SK-N-SH treated with all-trans-retinoic acid at 6 μM for 48 hours (cell line): ENCODE data around the gene RGN.

Experiments
- ARNTL ChIP-seq: fragments of 450-650 bp; formaldehyde crosslinking; IDR thresholded peaks from 2 replicates; pipeline ENCODE4 v1.5.0; 2020; ENCODE audit warnings: low read depth, mild to moderate bottlenecking, moderate library complexity, borderline replicate concordance
- ESRRG ChIP-seq: fragments of 250-450 bp; sonication (Bioruptor Pico); IDR thresholded peaks from 2 replicates; pipeline ENCODE4 v1.6.1; 2021; ENCODE audit warnings: mild to moderate bottlenecking
- ISL1 ChIP-seq: fragments of 250-450 bp; sonication (Bioruptor Pico); IDR thresholded peaks from 2 replicates; pipeline ENCODE4 v2.1.2; 2022; ENCODE audit warnings: mild to moderate bottlenecking, moderate library complexity
- OSR1 ChIP-seq: fragments of 250-450 bp; sonication (Bioruptor Pico); IDR thresholded peaks from 2 replicates; pipeline ENCODE4 v1.8.0; 2022; ENCODE audit warnings: moderate library complexity, mild to moderate bottlenecking, inconsistent platforms
- RARB ChIP-seq: fragments of 250-450 bp; sonication (Bioruptor Pico); IDR thresholded peaks from 2 replicates; pipeline ENCODE4 v1.8.0; 2021; ENCODE audit warnings: mild to moderate bottlenecking, moderate library complexity
- SNAI2 ChIP-seq: fragments of 250-450 bp; sonication (Bioruptor Pico); IDR thresholded peaks from 2 replicates; pipeline ENCODE4 v1.5.0; 2020; ENCODE audit warnings: mild to moderate bottlenecking, moderate library complexity
- TOX ChIP-seq: fragments of 250-450 bp; sonication (Bioruptor Pico); IDR thresholded peaks from 2 replicates; pipeline ENCODE4 v1.8.0; 2021; ENCODE audit warnings: mild to moderate bottlenecking, moderate library complexity, borderline replicate concordance
- ZFP3 ChIP-seq: fragments of 250-450 bp; sonication (Bioruptor Pico); IDR thresholded peaks from 2 replicates; pipeline ENCODE4 v1.5.0; 2020; ENCODE audit warnings: mild to moderate bottlenecking, moderate library complexity
- ZFP30 ChIP-seq: fragments of 450-650 bp; formaldehyde crosslinking; IDR thresholded peaks from 2 replicates; pipeline ENCODE4 v1.5.0; 2022; ENCODE audit warnings: mild to moderate bottlenecking, moderate library complexity
- TF ChIP-seq, protein P1 (sequence below): fragments of 250-450 bp; sonication (Bioruptor Pico); IDR thresholded peaks from 2 replicates; pipeline ENCODE4 v1.8.0; 2020; ENCODE audit warnings: mild to moderate bottlenecking, moderate library complexity, borderline replicate concordance
- TF ChIP-seq, protein P2 (sequence below): fragments of 250-450 bp; sonication (Bioruptor Pico); IDR thresholded peaks from 2 replicates; pipeline ENCODE4 v1.5.1; 2021; ENCODE audit warnings: mild to moderate bottlenecking, moderate library complexity
- TF ChIP-seq, protein P3 (sequence below): fragments of 250-450 bp; sonication (Bioruptor Pico); IDR thresholded peaks from 2 replicates; pipeline ENCODE4 v1.5.1; 2020; ENCODE audit warnings: low read depth, mild to moderate bottlenecking, moderate library complexity
- TF ChIP-seq, protein P4 (sequence below): fragments of 250-450 bp; sonication (Bioruptor Pico); IDR thresholded peaks from 2 replicates; pipeline ENCODE4 v1.5.0; 2020; ENCODE audit warnings: mild to moderate bottlenecking, moderate library complexity

DNA sequence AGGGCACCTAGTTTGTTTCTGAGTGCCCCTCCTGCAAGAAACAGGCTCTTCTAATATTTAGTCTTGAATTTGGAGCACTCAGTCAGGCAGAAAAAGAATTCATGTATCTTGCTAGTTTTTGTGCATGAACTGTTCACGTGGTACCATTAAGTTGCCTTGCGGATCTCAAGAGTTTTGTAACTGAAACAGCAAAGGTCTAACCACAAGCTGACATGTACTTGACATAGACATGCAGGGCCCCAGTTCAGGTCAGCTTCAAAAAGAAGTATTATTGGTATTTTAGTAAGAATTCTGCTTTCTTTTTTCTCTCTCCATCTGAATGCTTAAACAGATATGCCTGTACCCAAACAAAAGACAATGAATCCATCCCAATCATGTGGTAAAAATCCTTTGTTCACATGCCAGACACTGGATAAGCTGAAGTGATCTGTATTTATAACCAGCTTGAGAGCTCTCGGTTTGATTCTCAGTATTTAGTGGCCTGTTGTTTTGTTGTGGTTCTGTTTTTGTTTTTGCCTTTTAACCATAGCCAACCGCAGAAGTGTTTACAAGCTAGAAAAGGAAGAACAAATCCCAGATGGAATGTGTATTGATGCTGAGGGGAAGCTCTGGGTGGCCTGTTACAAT lies 13.0 kb downstream of the RGN start:
- TF ChIP-seq ARNTL (CRISPR knock-in tag) (no peak), ZFP30 (CRISPR knock-in tag) (no peak), TOX (CRISPR knock-in tag) (no peak), ESRRG (CRISPR knock-in tag) (no peak), OSR1 (CRISPR knock-in tag) (no peak), ZFP3 (no peak), SNAI2 (no peak), RARB (no peak), ISL1 (no peak)
- TF ChIP-seq, protein P1, sequence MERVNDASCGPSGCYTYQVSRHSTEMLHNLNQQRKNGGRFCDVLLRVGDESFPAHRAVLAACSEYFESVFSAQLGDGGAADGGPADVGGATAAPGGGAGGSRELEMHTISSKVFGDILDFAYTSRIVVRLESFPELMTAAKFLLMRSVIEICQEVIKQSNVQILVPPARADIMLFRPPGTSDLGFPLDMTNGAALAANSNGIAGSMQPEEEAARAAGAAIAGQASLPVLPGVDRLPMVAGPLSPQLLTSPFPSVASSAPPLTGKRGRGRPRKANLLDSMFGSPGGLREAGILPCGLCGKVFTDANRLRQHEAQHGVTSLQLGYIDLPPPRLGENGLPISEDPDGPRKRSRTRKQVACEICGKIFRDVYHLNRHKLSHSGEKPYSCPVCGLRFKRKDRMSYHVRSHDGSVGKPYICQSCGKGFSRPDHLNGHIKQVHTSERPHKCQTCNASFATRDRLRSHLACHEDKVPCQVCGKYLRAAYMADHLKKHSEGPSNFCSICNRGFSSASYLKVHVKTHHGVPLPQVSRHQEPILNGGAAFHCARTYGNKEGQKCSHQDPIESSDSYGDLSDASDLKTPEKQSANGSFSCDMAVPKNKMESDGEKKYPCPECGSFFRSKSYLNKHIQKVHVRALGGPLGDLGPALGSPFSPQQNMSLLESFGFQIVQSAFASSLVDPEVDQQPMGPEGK (CRISPR knock-in tag) = no peak
- TF ChIP-seq, protein P2, sequence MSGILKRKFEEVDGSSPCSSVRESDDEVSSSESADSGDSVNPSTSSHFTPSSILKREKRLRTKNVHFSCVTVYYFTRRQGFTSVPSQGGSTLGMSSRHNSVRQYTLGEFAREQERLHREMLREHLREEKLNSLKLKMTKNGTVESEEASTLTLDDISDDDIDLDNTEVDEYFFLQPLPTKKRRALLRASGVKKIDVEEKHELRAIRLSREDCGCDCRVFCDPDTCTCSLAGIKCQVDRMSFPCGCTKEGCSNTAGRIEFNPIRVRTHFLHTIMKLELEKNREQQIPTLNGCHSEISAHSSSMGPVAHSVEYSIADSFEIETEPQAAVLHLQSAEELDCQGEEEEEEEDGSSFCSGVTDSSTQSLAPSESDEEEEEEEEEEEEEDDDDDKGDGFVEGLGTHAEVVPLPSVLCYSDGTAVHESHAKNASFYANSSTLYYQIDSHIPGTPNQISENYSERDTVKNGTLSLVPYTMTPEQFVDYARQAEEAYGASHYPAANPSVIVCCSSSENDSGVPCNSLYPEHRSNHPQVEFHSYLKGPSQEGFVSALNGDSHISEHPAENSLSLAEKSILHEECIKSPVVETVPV (CRISPR knock-in tag) = no peak
- TF ChIP-seq, protein P3, sequence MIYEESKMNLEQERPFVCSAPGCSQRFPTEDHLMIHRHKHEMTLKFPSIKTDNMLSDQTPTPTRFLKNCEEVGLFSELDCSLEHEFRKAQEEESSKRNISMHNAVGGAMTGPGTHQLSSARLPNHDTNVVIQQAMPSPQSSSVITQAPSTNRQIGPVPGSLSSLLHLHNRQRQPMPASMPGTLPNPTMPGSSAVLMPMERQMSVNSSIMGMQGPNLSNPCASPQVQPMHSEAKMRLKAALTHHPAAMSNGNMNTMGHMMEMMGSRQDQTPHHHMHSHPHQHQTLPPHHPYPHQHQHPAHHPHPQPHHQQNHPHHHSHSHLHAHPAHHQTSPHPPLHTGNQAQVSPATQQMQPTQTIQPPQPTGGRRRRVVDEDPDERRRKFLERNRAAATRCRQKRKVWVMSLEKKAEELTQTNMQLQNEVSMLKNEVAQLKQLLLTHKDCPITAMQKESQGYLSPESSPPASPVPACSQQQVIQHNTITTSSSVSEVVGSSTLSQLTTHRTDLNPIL (CRISPR knock-in tag) = no peak
- TF ChIP-seq, protein P4, sequence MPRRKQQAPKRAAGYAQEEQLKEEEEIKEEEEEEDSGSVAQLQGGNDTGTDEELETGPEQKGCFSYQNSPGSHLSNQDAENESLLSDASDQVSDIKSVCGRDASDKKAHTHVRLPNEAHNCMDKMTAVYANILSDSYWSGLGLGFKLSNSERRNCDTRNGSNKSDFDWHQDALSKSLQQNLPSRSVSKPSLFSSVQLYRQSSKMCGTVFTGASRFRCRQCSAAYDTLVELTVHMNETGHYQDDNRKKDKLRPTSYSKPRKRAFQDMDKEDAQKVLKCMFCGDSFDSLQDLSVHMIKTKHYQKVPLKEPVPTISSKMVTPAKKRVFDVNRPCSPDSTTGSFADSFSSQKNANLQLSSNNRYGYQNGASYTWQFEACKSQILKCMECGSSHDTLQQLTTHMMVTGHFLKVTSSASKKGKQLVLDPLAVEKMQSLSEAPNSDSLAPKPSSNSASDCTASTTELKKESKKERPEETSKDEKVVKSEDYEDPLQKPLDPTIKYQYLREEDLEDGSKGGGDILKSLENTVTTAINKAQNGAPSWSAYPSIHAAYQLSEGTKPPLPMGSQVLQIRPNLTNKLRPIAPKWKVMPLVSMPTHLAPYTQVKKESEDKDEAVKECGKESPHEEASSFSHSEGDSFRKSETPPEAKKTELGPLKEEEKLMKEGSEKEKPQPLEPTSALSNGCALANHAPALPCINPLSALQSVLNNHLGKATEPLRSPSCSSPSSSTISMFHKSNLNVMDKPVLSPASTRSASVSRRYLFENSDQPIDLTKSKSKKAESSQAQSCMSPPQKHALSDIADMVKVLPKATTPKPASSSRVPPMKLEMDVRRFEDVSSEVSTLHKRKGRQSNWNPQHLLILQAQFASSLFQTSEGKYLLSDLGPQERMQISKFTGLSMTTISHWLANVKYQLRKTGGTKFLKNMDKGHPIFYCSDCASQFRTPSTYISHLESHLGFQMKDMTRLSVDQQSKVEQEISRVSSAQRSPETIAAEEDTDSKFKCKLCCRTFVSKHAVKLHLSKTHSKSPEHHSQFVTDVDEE (CRISPR knock-in tag) = no peak
